ENCODE data around the gene PDE6C. TPM values are rescaled to one million over a fixed set of nuclear protein-coding genes. Genes with fewer than 3 reads are reported as not detected.

Gene PDE6C
- total and polyA plus RNA-seq, 2 of the 4 experiments (the other 2 are of a cell fraction): not detected

- H3K4me1 ChIP-seq (ENCODE audit: control insufficient read depth, insufficient read depth, low read length): no peaks in the 10 kb centered on the region
- no peak overlapping the region for H2BK120ac ChIP-seq (ENCODE audit: low read depth, low read length)
- H3K4ac ChIP-seq (ENCODE audit: low read depth, low read length): no peak overlapping the region
- no peaks in the 10 kb centered on the region for H3K79me1 ChIP-seq (ENCODE audit: low read depth in 1 of 2, low read length in 2 of 2)
- H3K9me1 ChIP-seq (ENCODE audit: insufficient read depth, low read length): no peaks in the 10 kb centered on the region
- no TSS peak for BruUV-seq (replicated peaks)
- H3K27ac ChIP-seq (ENCODE audit: insufficient read depth, low read length): no peak overlapping the region
- no peak overlapping the region for H3K18ac ChIP-seq (ENCODE audit: low read depth, low read length)
- WGBS, 2 experiments (ENCODE audit: extremely low coverage in 2 of 2, insufficient read length in 1 of 2): 50% methylated on average over 2 of the region's 5 CpGs; no CpG with 5 or more reads in 1 of the 2 experiments
- in situ Hi-C loops (cut with MboI; ENCODE audit: low sequenced_read_pairs) (no loop called here), dilution Hi-C loops (cut with HindIII; ENCODE audit: low sequenced_read_pairs, unreplicated experiment) (no loop called here), intact Hi-C loops (cut with micrococcal nuclease) (no loop called here)
- no peaks in the 10 kb centered on the region for H4K20me1 ChIP-seq (ENCODE audit: insufficient read depth, low read length)
- no peak overlapping the region for H3K23ac ChIP-seq (ENCODE audit: low read depth, low read length)
- H3K9ac ChIP-seq (ENCODE audit: low read depth, low read length): no peak overlapping the region
- no peak overlapping the region for H3K4me3 ChIP-seq (ENCODE audit: insufficient read depth, low read depth, low read length)
- H2AFZ ChIP-seq (replicated peaks; ENCODE audit: low read length, poor library complexity): no peak overlapping the region
- no peak overlapping the region for H2BK15ac ChIP-seq (ENCODE audit: low read depth, low read length)
- H3K36me3 ChIP-seq (ENCODE audit: control insufficient read depth, insufficient read depth, low read length): no peaks in the 10 kb centered on the region
- no peak overlapping the region for H3K56ac ChIP-seq (ENCODE audit: extremely low read depth, insufficient read depth, low read length)
- no peak overlapping the region for H2AK9ac ChIP-seq (replicated peaks; ENCODE audit: low read depth, low read length, poor library complexity)
- no peak overlapping the region for H2BK20ac ChIP-seq (ENCODE audit: low read depth, low read length)
- ChIA-PET CTCF (no interaction called here), POLR2A (ENCODE audit: unreplicated experiment) (no interaction called here)
- no peak for ATAC-seq (ENCODE audit: low read depth)
- H2AK5ac ChIP-seq (ENCODE audit: low read depth, low read length): no peak overlapping the region
- H2BK5ac ChIP-seq (ENCODE audit: low read depth, low read length, poor library complexity, severe bottlenecking): no peak overlapping the region
- H3K4me2 ChIP-seq (ENCODE audit: low read depth, low read length): no peak overlapping the region
- no peak for DNase-seq
- no peak overlapping the region for H4K91ac ChIP-seq (ENCODE audit: insufficient read depth, low read depth, low read length)
- TF ChIP-seq MAFK (IDR thresholded peaks at IDR 0.05; ENCODE audit: low read depth, low read length) (no peak), RFX5 (IDR thresholded peaks at IDR 0.05; ENCODE audit: low read depth, low read length) (no peak), POLR2A (IDR thresholded peaks at IDR 0.05; ENCODE audit: low read depth, low read length) (no peak), NFE2L2 (IDR thresholded peaks at IDR 0.05; ENCODE audit: low read depth, low read length) (no peak), CEBPB (IDR thresholded peaks at IDR 0.05; ENCODE audit: low read depth, low read length) (no peak), SMC3 (IDR thresholded peaks at IDR 0.05; ENCODE audit: low read depth, low read length) (no peak), ELK1 (IDR thresholded peaks at IDR 0.05; ENCODE audit: borderline replicate concordance, low read depth, low read length) (no peak), FOS (IDR thresholded peaks at IDR 0.05; ENCODE audit: low read depth, low read length) (no peak), RAD21 (IDR thresholded peaks at IDR 0.05; ENCODE audit: low read length) (no peak), MAZ (IDR thresholded peaks at IDR 0.05; ENCODE audit: borderline replicate concordance, low read depth, low read length) (no peak), CTCF (conservative IDR thresholded peaks at IDR 0.05; ENCODE audit: low read depth, low read length) (no peak), CHD1 (IDR thresholded peaks at IDR 0.05; ENCODE audit: low read depth, low read length) (no peak), BHLHE40 (IDR thresholded peaks at IDR 0.05; ENCODE audit: low read depth, low read length) (no peak), RCOR1 (IDR thresholded peaks at IDR 0.05; ENCODE audit: insufficient replicate concordance, low read length) (no peak), MXI1 (IDR thresholded peaks at IDR 0.05; ENCODE audit: borderline replicate concordance, low read depth, low read length) (no peak)
- TF ChIP-seq, protein P1, sequence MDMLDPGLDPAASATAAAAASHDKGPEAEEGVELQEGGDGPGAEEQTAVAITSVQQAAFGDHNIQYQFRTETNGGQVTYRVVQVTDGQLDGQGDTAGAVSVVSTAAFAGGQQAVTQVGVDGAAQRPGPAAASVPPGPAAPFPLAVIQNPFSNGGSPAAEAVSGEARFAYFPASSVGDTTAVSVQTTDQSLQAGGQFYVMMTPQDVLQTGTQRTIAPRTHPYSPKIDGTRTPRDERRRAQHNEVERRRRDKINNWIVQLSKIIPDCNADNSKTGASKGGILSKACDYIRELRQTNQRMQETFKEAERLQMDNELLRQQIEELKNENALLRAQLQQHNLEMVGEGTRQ (IDR thresholded peaks at IDR 0.05; ENCODE audit: low read depth, low read length): no peak
- no peak overlapping the region for H4K8ac ChIP-seq (ENCODE audit: low read depth in 2 of 2, low read length in 2 of 2)
- H3K14ac ChIP-seq (replicated peaks; ENCODE audit: low read depth, low read length): no peak overlapping the region
- no peak overlapping the region for H4K5ac ChIP-seq (ENCODE audit: low read depth, low read length)
- H3K27me3 ChIP-seq (ENCODE audit: control insufficient read depth, insufficient read depth, low read length): peaks cover 5% of the 10 kb centered on the region
- no peaks in the 10 kb centered on the region for H3K9me3 ChIP-seq (ENCODE audit: control insufficient read depth, insufficient read depth, low read length)
Observed at GRCh38 chr10:93715345-93715744, 103.0 kb downstream of the PDE6C start.
